Activated CD4-positive, alpha-beta memory T cell treated with anti-CD3 and anti-CD28 coated beads, Interleukin-2, amount 10 ng/mL, durations not matched to agents 7 days and 5 days (primary cell): ENCODE data around the gene MMP11. TPM values are rescaled to one million over a fixed set of nuclear protein-coding genes. Genes with fewer than 3 reads are reported as not detected.
"Not testable (repeated sequence)": the region's sequence is repeated elsewhere in the genome, so short reads cannot be mapped to it uniquely, and the experiment has no call there.

Experiments used
- CTCF ChIA-PET: fragments of 350-600 bp; sonication (Branson Sonifier 250); formaldehyde crosslinking; loops from one replicate; lab custom pipeline; 2021; ENCODE audit warnings: antibody characterized with exemption, inconsistent platforms; lab: Charles Lee
- POLR2A ChIA-PET: fragments of 350-600 bp; sonication (Branson Sonifier 250); formaldehyde crosslinking; loops from one replicate; lab custom pipeline; 2021; ENCODE audit warnings: antibody characterized with exemption; lab: Charles Lee
- DNase-seq: peaks from one replicate; pipeline ENCODE4 v3.0.0-alpha.2; 2020
- H3K27ac Mint-ChIP-seq: one replicate; pipeline ENCODE4 v1.8.0; 2021; ENCODE audit warnings: mild to moderate bottlenecking, mixed read lengths
- H3K27me3 Mint-ChIP-seq: one replicate; pipeline ENCODE4 v1.8.0; 2021; ENCODE audit warnings: mixed read lengths
- H3K36me3 Mint-ChIP-seq: one replicate; pipeline ENCODE4 v1.8.0; 2021; ENCODE audit warnings: low read depth, mixed read lengths
- H3K4me1 Mint-ChIP-seq: one replicate; pipeline ENCODE4 v1.8.0; 2021; ENCODE audit warnings: mixed read lengths
- H3K4me3 Mint-ChIP-seq: one replicate; pipeline ENCODE4 v1.8.0; 2021; ENCODE audit warnings: mild to moderate bottlenecking, mixed read lengths
- H3K9me3 Mint-ChIP-seq: one replicate; pipeline ENCODE4 v1.8.0; 2021; ENCODE audit warnings: mixed read lengths
- total RNA-seq, 2 experiments: library from RNA; stranded (reverse); gene quantifications; one replicate each; pipeline ENCODE4 v1.2.3, GENCODE V29; 2021

MMP11 gene, protein sequence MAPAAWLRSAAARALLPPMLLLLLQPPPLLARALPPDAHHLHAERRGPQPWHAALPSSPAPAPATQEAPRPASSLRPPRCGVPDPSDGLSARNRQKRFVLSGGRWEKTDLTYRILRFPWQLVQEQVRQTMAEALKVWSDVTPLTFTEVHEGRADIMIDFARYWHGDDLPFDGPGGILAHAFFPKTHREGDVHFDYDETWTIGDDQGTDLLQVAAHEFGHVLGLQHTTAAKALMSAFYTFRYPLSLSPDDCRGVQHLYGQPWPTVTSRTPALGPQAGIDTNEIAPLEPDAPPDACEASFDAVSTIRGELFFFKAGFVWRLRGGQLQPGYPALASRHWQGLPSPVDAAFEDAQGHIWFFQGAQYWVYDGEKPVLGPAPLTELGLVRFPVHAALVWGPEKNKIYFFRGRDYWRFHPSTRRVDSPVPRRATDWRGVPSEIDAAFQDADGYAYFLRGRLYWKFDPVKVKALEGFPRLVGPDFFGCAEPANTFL
- total RNA-seq: under 1 TPM; 0.20 to 0.28 TPM

- H3K4me3 Mint-ChIP-seq: peak within 1 kb of the TSS; percentile 44
- ChIA-PET CTCF (interaction anchor here (3.1 kb wide), 1 partner anchor 78 kb away, joined by 25 read pairs; no protein-coding TSS in a partner anchor), POLR2A (no interaction called here)
- peak; percentile 54 for DNase-seq
- H3K27ac Mint-ChIP-seq: no peak within 1 kb of the TSS
- peaks cover 16% of the 10 kb centered on the region for H3K27me3 Mint-ChIP-seq
- H3K4me1 Mint-ChIP-seq: peaks cover 22% of the 10 kb centered on the region
- H3K9me3 Mint-ChIP-seq: no peaks in the 10 kb centered on the region
- no peaks in the 10 kb centered on the region for H3K36me3 Mint-ChIP-seq
These were observed at the start of gene MMP11 for GRCh38 chr22:23772649-23773473. Gene MMP11, plus strand, starts transcription at chr22:23772849. Its CDS starts 22 bp downstream, at chr22:23772871.

DNA sequence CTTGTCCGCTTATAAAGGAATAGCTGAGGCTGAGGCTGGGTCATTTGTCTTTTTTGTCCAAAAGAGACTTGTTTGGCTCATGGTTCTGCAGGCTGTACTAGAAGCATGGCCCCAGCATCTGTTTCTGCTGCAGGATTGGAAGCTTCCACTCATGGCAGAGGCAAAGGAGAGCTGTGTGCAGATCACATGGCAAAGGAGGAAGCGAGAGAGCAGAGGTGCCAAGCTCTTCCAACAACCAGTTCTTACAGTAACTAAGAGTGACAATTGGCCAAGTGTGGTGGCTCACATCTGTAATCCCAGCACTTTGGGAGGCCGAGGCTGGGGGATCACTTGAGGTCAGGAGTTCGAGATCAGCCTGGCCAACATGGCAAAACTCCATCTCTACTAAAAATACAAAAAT, 44.5 kb upstream of the MMP11 start:
- H3K4me1 Mint-ChIP-seq, DNase-seq, H3K9me3 Mint-ChIP-seq, H3K27ac Mint-ChIP-seq, CTCF ChIA-PET, H3K4me3 Mint-ChIP-seq, H3K36me3 Mint-ChIP-seq, POLR2A ChIA-PET: not testable (repeated sequence)
- peaks cover 13% of the 10 kb centered on the region for H3K27me3 Mint-ChIP-seq

DNA sequence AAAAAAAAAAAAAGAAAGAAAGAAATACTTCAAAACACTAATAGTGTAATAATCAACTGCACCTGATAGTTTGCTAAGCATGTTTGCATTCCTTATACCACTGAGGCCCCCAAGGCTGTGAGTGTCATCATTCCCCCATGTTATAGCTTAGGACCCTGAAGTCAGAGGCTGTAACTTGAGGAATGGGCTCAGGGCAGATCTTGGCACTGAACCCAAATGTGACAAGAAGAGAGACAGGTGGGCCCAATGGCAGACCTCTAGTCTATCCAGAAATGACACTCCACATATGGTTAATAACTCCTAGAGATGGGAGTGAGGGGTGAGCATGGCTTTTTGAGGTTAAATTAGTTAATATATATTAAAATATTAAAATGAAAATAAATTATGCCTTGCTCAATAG, 35.0 kb upstream of the MMP11 start:
- Mint-ChIP-seq H3K9me3 (no peaks in the 10 kb centered on the region), H3K27me3 (peaks cover 3% of the 10 kb centered on the region), H3K36me3 (no peaks in the 10 kb centered on the region), H3K27ac (no peak overlapping the region), H3K4me1 (no peaks in the 10 kb centered on the region), H3K4me3 (no peak overlapping the region)
- DNase-seq: no peak
- ChIA-PET CTCF (no interaction called here), POLR2A (no interaction called here)

DNA sequence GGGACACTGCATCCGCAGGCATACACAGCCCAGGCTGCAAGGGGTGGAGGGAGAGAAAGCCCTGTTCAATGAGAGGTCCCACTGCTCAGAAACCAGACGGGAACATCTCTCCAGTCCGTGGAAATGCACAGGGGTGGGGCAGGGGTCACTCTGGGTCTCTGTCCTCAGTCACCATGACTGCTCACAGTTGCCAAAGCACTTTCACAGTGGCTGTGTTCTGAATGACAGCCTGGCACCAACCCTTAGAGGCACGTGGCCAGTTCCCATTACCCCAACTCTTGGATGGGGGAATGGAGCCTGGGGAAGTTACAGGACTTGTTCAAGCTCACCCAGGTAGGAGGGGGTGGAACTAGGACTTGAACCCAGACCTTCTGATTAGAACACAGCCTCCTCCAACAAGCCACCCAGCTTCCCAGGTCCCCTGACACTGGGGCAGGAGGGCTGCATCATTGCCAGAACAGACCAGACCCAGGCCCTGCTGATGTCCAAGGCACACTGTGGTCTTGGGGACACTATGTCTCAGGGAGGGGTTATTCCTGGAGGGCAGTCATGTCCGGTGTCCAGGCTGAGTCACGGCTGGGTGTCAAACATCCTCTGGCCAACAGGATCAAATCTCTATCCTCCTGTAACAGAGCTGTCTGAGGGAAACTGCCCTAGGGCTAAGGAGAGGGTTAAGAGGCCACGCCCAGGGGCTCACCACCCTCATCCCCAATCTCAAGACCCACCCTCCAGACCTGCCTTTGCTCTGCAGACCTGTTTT, 30.0 kb upstream of the MMP11 start:
- DNase-seq: no peak
- H3K4me3 Mint-ChIP-seq: no peak overlapping the region
- H3K9me3 Mint-ChIP-seq: peaks cover 9% of the 10 kb centered on the region
- peaks cover 18% of the 10 kb centered on the region for H3K36me3 Mint-ChIP-seq
- no peaks in the 10 kb centered on the region for H3K27me3 Mint-ChIP-seq
- POLR2A ChIA-PET: no interaction called here
- H3K4me1 Mint-ChIP-seq: peaks cover 3% of the 10 kb centered on the region
- no peak overlapping the region for H3K27ac Mint-ChIP-seq
- CTCF ChIA-PET: no interaction called here

- POLR2A ChIA-PET: interaction anchor here (1.6 kb wide), 1 partner anchor 11 kb away, joined by 5 read pairs; no protein-coding TSS in a partner anchor
- Mint-ChIP-seq H3K9me3 (peaks cover 9% of the 10 kb centered on the region), H3K27ac (no peak overlapping the region), H3K27me3 (no peaks in the 10 kb centered on the region), H3K4me1 (peaks cover 3% of the 10 kb centered on the region), H3K36me3 (peaks cover 18% of the 10 kb centered on the region), H3K4me3 (no peak overlapping the region)
- CTCF ChIA-PET: no interaction called here
- DNase-seq: no peak
These were observed 29.3 kb upstream of the MMP11 start for GRCh38 chr22:23743303-23743705.

- H3K9me3 Mint-ChIP-seq: peaks cover 9% of the 10 kb centered on the region
- H3K4me3 Mint-ChIP-seq: no peak overlapping the region
- POLR2A ChIA-PET: interaction anchor here (1.6 kb wide), 1 partner anchor 12 kb away, joined by 5 read pairs; no protein-coding TSS in a partner anchor
- no peak for DNase-seq
- no peaks in the 10 kb centered on the region for H3K27me3 Mint-ChIP-seq
- CTCF ChIA-PET: no interaction called here
- H3K36me3 Mint-ChIP-seq: peaks cover 18% of the 10 kb centered on the region
- peaks cover 3% of the 10 kb centered on the region for H3K4me1 Mint-ChIP-seq
- no peak overlapping the region for H3K27ac Mint-ChIP-seq
These were observed 28.6 kb upstream of the MMP11 start for GRCh38 chr22:23744001-23744400.

- ChIA-PET CTCF (interaction anchor here (1.1 to 1.3 kb wide), 2 partner anchors 27 to 112 kb away, joined by 3 to 4 read pairs; partner anchors contain the start of gene DRICH1), POLR2A (interaction anchor here (1.6 kb wide), 1 partner anchor 12 kb away, joined by 5 read pairs; no protein-coding TSS in a partner anchor)
- Mint-ChIP-seq H3K36me3 (peaks cover 18% of the 10 kb centered on the region), H3K27ac (no peak overlapping the region), H3K4me1 (peaks cover 3% of the 10 kb centered on the region), H3K9me3 (peaks cover 9% of the 10 kb centered on the region), H3K4me3 (no peak overlapping the region), H3K27me3 (no peaks in the 10 kb centered on the region)
- DNase-seq: no peak
These were observed 28.2 kb upstream of the MMP11 start for GRCh38 chr22:23744485-23744884.

DNA sequence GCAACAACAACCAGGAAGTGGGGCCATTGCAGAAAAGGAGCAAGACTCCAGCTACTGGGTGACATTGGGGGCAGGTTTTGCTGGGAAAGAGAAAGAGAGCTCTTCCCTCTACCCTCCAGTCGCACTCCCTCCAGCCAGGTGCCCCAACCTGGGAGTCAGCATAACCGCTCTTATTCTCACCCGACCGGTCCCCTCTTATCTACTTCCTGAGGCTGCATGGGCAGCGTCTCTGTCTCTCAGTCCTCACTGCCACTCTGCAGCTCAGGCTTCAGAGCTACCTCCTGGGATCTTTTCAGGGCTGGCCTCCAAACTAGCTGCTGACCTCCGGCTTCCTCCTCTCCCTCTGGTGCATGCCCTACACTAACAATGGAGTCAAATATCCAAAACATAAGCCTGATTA, 26.9 kb upstream of the MMP11 start:
- DNase-seq: no peak
- Mint-ChIP-seq H3K4me3 (no peak overlapping the region), H3K27me3 (no peaks in the 10 kb centered on the region), H3K9me3 (peaks cover 9% of the 10 kb centered on the region), H3K4me1 (peaks cover 15% of the 10 kb centered on the region), H3K36me3 (peaks cover 18% of the 10 kb centered on the region), H3K27ac (no peak overlapping the region)
- POLR2A ChIA-PET: no interaction called here
- CTCF ChIA-PET: interaction anchor here (1.1 kb wide), 1 partner anchor 114 kb away, joined by 3 read pairs; the partner anchor contains the start of gene DRICH1

- ChIA-PET POLR2A (interaction anchor here (3.2 kb wide), 1 partner anchor 17 kb away, joined by 18 read pairs; the partner anchor contains the start of gene CHCHD10), CTCF (interaction anchor here (0.7 to 0.9 kb wide), 3 partner anchors 9 to 145 kb away, joined by 3 to 5 read pairs (median 3); partner anchors contain the start of gene MIF)
- no peaks in the 10 kb centered on the region for H3K9me3 Mint-ChIP-seq
- H3K27me3 Mint-ChIP-seq: no peaks in the 10 kb centered on the region
- peaks cover 4% of the 10 kb centered on the region for H3K36me3 Mint-ChIP-seq
- peaks cover 18% of the 10 kb centered on the region for H3K4me1 Mint-ChIP-seq
- H3K4me3 Mint-ChIP-seq: peak overlapping the region; percentile 63
- DNase-seq: no peak
- no peak overlapping the region for H3K27ac Mint-ChIP-seq
These were observed 22.8 kb upstream of the MMP11 start for GRCh38 chr22:23749841-23750301.

DNA sequence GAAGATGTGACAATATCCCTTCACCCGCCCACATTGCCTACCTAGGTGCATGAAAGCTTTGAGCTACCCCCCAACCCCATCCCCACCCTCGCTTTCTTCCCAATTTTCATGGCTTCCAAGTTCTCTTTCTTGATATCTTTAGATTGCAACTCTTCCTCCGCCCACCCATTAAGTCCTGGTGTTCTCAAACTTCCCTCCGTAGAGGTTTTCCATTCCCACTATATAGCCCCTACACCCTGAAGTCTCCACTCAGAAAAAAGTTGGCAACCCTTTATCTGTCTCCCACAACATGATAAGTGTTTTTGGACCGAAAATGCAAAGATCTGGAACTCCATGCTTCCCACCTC, 22.3 kb upstream of the MMP11 start:
- Mint-ChIP-seq H3K27ac (no peak overlapping the region), H3K36me3 (no peaks in the 10 kb centered on the region), H3K4me1 (peaks cover 16% of the 10 kb centered on the region), H3K4me3 (peak overlapping the region; percentile 63), H3K27me3 (no peaks in the 10 kb centered on the region), H3K9me3 (no peaks in the 10 kb centered on the region)
- DNase-seq: no peak
- ChIA-PET POLR2A (interaction anchor here (0.6 to 3.2 kb wide), 3 partner anchors 17 to 56 kb away, joined by 3 to 18 read pairs (median 8); partner anchors contain the start of gene CHCHD10), CTCF (interaction anchor here (0.9 to 1.4 kb wide), 2 partner anchors 144 kb away, joined by 3 read pairs; partner anchors contain the start of gene MIF)

DNA sequence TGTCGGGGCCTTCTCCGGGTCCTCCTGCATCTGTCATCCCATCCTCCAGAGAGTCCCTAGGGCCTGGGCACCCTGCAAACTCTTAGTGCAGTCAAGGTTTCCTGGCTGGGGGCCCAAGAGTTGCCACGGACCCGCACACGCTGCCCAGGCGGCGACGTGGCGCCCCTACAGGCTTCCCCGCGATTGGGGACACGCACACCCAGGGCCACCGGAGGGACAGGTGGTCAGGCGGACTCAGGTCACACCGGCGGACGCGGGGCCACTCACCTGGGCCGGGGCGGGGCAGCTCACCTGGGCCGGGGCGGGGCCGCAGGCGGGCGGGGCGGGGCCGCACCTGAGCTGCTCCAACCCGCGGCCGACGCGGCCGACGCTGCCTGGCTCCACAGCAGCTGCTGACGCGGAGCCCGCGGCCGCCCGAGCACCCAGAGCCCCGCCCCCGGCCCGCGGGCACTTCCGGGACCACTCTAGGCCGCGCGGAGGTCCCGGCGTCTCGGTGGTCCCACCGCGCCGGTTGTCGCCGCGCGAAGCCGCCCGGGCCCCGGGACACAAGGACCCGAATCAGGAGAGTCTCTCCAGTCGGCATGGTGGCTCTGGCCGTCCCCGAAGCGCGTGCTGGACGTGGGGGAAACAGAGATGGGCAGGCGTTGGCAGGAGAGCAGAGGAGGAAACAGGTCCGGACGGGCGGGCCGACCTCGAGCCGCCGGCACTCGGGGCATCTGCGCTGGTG, 21.8 kb upstream of the MMP11 start, which contains the start of gene ZNF70:
TSS of gene ZNF70 (minus strand) at position 399 of the 727 bp plus-strand sequence. CDS start 5,972 bp downstream, outside the sequence.
- H3K4me1 Mint-ChIP-seq: peaks cover 16% of the 10 kb centered on the region
- DNase-seq: peak; percentile 85
- no peaks in the 10 kb centered on the region for H3K9me3 Mint-ChIP-seq
- H3K27me3 Mint-ChIP-seq: no peaks in the 10 kb centered on the region
- POLR2A ChIA-PET: interaction anchor here (0.6 to 3.2 kb wide), 5 partner anchors 13 to 57 kb away, joined by 3 to 18 read pairs (median 3); partner anchors contain the start of gene CHCHD10
- CTCF ChIA-PET: interaction anchor here (0.8 to 1.4 kb wide), 2 partner anchors 106 to 143 kb away, joined by 3 to 6 read pairs; partner anchors contain the start of genes MIF and SLC2A11
- no peaks in the 10 kb centered on the region for H3K36me3 Mint-ChIP-seq
- H3K4me3 Mint-ChIP-seq: peak within 1 kb of the TSS; percentile 68
- H3K27ac Mint-ChIP-seq: peak within 1 kb of the TSS; percentile 26
